Choroid plexus epithelial cell (primary cell): ENCODE data around the gene UGCG.

Experiments
- DNase-seq: peaks from one replicate; pipeline ENCODE4 v3.0.0-alpha.2; 2010; ENCODE audit warnings: low read depth
- H3K4me3 ChIP-seq: 2 replicates; pipeline ENCODE4 v1.5.1; 2011; ENCODE audit warnings: low read depth, mild to moderate bottlenecking, control low read depth, low read length, moderate library complexity
- CTCF ChIP-seq: conservative IDR thresholded peaks from 2 replicates; pipeline ENCODE4 v1.5.1; 2011; ENCODE audit warnings: low read depth, mild to moderate bottlenecking, control low read depth, inconsistent platforms, low read length, moderate library complexity

Gene UGCG

DNA sequence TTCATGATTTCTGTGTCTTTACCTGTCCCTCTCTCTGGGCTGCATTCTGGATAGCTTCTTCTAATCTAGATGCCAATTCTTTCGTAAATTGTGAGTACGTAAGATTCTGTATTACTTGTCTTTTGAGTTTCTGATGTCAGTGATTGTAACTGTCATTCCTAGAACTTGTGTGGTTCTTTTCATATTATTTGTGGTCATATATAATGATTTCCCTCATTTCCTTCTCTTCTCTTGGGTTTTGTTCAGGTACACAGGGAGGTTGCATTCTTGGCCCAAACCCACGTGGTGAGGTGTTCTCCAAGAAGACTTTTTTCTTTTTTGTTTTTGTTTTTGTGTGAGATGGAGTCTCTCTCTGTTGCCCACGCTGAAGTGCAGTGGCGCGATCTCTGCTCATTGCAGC, 13.8 kb downstream of the UGCG start:
- DNase-seq = no peak
- no peak overlapping the region for H3K4me3 ChIP-seq
- no peak for TF ChIP-seq CTCF

GRCh38 chr9:111913159-111913558, 16.5 kb downstream of the UGCG start:
- no peak for TF ChIP-seq CTCF
- H3K4me3 ChIP-seq = no peak overlapping the region
- DNase-seq = no peak

DNA sequence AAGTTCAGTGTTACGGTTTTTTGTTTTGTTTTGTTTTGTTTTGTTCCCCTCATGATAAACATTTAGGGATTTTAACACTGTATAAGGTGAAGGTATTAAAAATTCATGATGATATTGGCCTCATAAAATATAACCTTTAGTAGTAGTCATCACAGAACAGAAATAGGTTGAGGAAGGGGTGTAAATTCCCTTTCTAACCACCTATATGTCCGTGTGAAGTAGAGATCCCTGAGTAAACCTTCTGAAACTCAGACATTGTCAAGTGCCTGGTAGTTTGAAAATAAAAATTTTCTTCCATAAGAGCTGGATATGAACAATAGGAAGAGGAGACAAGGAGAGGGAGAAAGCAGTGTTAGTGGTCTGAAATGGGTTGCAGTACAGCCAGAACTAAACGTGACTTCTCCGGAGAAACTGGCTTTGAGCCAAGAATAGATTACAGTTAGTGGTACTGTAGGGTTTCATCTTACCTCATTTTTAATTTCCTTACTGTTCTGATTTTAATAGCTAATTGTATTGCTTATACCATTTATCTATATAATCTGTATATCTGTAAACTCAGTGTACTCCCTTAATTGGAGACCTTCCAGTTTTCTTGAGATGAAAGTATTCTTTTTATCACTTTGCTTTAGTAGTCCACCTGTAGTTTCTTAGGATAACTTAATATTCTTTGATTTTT, 18.3 kb downstream of the UGCG start:
- TF ChIP-seq CTCF = no peak
- no peak overlapping the region for H3K4me3 ChIP-seq
- DNase-seq = peak; percentile 61

GRCh38 chr9:111915425-111915758, 18.8 kb downstream of the UGCG start:
- H3K4me3 ChIP-seq = no peak overlapping the region
- TF ChIP-seq CTCF = no peak
- DNase-seq = no peak

- H3K4me3 ChIP-seq = no peak overlapping the region
- no peak for TF ChIP-seq CTCF
- no peak for DNase-seq
Measured at GRCh38 chr9:111916234-111916645, 19.6 kb downstream of the UGCG start.

DNA sequence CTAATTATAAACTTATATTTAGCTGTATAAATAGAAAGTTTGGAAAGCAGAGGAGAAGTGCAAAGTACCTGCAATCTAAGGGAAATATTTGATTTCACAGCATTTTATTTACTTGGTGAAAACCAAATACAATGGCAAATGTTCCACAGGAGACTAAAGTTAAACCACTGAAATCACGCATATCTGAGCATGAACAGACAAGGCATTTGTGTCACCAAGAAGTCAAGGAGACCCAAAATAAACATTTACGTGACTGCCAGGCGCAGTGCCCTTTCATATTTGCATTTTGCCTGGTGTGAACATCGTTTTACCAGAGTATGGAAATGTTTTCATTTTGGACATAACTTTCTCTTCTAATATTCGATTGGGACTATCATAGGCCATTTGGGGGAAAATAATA, 20.6 kb downstream of the UGCG start:
- TF ChIP-seq CTCF = no peak
- no peak overlapping the region for H3K4me3 ChIP-seq
- no peak for DNase-seq

DNA sequence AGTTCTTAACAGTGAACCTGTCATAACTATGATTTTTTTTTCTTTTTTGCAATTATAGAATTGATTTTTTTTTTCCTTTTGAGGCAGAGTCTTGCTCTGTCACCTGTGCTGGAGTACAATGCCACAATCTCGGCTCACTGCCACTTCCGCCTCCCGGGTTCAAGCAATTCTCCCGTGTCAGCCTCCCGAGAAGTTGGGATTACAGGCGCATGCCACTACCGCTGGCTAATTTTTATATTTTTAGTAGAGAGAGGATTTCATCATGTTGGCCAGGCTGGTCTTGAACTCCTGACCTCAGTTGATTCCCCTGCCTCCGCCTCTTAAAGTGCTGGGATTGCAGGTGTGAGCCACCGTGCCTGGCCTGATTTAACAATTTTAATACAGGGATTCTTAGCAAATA, 21.4 kb downstream of the UGCG start:
- no peak for DNase-seq
- H3K4me3 ChIP-seq = no peak overlapping the region
- TF ChIP-seq CTCF = no peak
